GM20000 (cell line): ENCODE results near the gene PRPF8.
A peak's percentile ranks its signal among the peaks of the same experiment; 100 is the strongest.

ENCODE experiments used
- DNase-seq: peaks from one replicate; pipeline ENCODE4 v3.0.0; 2012; ENCODE audit warnings: low spot score
- CTCF ChIP-seq: IDR thresholded peaks from 2 replicates; pipeline ENCODE4 v1.5.1; 2012; ENCODE audit warnings: mild to moderate bottlenecking, control low read depth; ENCODE audit errors: extremely low read depth, missing control alignments

PRPF8 gene

GRCh38 chr17:1684378-1685189 lies at the start of gene PRPF8:
PRPF8 (minus strand) TSS chr17:1684867; CDS start chr17:1684571, 296 bp downstream.
- peak; percentile 100 for DNase-seq
- TF ChIP-seq CTCF, result no peak

- no peak for DNase-seq
- TF ChIP-seq CTCF, result no peak
Observed at GRCh38 chr17:1733759-1734158, 49.1 kb upstream of the PRPF8 start.

GRCh38 chr17:1732833-1733321 lies 48.2 kb upstream of the PRPF8 start:
- DNase-seq, result no peak
- no peak for TF ChIP-seq CTCF

- no peak for TF ChIP-seq CTCF
- DNase-seq, result no peak
Observed at GRCh38 chr17:1732241-1732832, 47.7 kb upstream of the PRPF8 start.

GRCh38 chr17:1731194-1731506 lies 46.5 kb upstream of the PRPF8 start:
- DNase-seq, result no peak
- TF ChIP-seq CTCF, result no peak

GRCh38 chr17:1730326-1731193 lies 45.9 kb upstream of the PRPF8 start:
- no peak for TF ChIP-seq CTCF
- DNase-seq, result no peak

- TF ChIP-seq CTCF, result no peak
- no peak for DNase-seq
Observed at GRCh38 chr17:1729966-1730325, 45.3 kb upstream of the PRPF8 start.
